SK-N-SH treated with all-trans-retinoic acid at 6 μM for 48 hours (cell line): ENCODE data around the gene MED26.

ENCODE experiments used
- CSDC2 ChIP-seq: fragments of 250-450 bp; sonication (Bioruptor Pico); IDR thresholded peaks from 2 replicates; pipeline ENCODE4 v1.5.0; 2020; ENCODE audit warnings: mild to moderate bottlenecking, moderate library complexity
- PATZ1 ChIP-seq: fragments of 250-450 bp; sonication (Bioruptor Pico); IDR thresholded peaks from 2 replicates; pipeline ENCODE4 v1.8.0; 2020; ENCODE audit warnings: mild to moderate bottlenecking, moderate library complexity, borderline replicate concordance
- RARB ChIP-seq: fragments of 250-450 bp; sonication (Bioruptor Pico); IDR thresholded peaks from 2 replicates; pipeline ENCODE4 v1.8.0; 2021; ENCODE audit warnings: mild to moderate bottlenecking, moderate library complexity
- SNAI2 ChIP-seq: fragments of 250-450 bp; sonication (Bioruptor Pico); IDR thresholded peaks from 2 replicates; pipeline ENCODE4 v1.5.0; 2020; ENCODE audit warnings: mild to moderate bottlenecking, moderate library complexity
- ZNF70 ChIP-seq: fragments of 450-650 bp; formaldehyde crosslinking; IDR thresholded peaks from 2 replicates; pipeline ENCODE4 v1.5.0; 2020; ENCODE audit warnings: mild to moderate bottlenecking, moderate library complexity
- ZNF8 ChIP-seq: fragments of 450-650 bp; formaldehyde crosslinking; IDR thresholded peaks from 2 replicates; pipeline ENCODE4 v1.5.0; 2020; ENCODE audit warnings: mild to moderate bottlenecking, moderate library complexity

GRCh38 chr19:16595097-16595496, 32.9 kb downstream of the MED26 start:
- TF ChIP-seq CSDC2 (CRISPR knock-in tag), result no peak
- TF ChIP-seq PATZ1 (CRISPR knock-in tag), result no peak
- no peak for TF ChIP-seq ZNF8 (CRISPR knock-in tag)
- TF ChIP-seq ZNF70 (CRISPR knock-in tag), result no peak
- TF ChIP-seq RARB (CRISPR knock-in tag), result no peak
- TF ChIP-seq SNAI2, result no peak
